AG04450 (cell line): ENCODE measurements around the gene GABBR2. TPM values are rescaled to one million over a fixed set of nuclear protein-coding genes. Genes with fewer than 3 reads are reported as not detected.

ENCODE experiments used
- CTCF ChIA-PET: fragments of 300-600, 350-600 bp; formaldehyde crosslinking; extraction: SDS; loops from one replicate; lab custom pipeline; 2022; ENCODE audit warnings: antibody characterized with exemption, inconsistent platforms; lab: Charles Lee
- POLR2A ChIA-PET: fragments of 350-600 bp; formaldehyde crosslinking; extraction: SDS; loops from one replicate; lab custom pipeline; 2021; ENCODE audit warnings: antibody characterized with exemption, inconsistent platforms; lab: Yijun Ruan, JAX
- DNase-seq: peaks from one replicate; pipeline ENCODE4 v3.0.0-alpha.2; 2011; ENCODE audit warnings: low read depth, low spot score
- H3K27ac ChIP-seq: one replicate; pipeline ENCODE4 v1.5.1; 2012; ENCODE audit warnings: low read depth, low read length, control low read depth
- H3K27me3 ChIP-seq: one replicate; pipeline ENCODE4 v1.6.0; 2012; ENCODE audit warnings: low read length; ENCODE audit not compliant: control insufficient read depth, insufficient read depth
- H3K4me3 ChIP-seq: 2 replicates; pipeline ENCODE4 v1.5.1; 2011; ENCODE audit warnings: mild to moderate bottlenecking, low read depth, low read length, control low read depth
- H3K9me3 ChIP-seq: 2 replicates; pipeline ENCODE4 v1.5.1; 2012; ENCODE audit warnings: low read length; ENCODE audit not compliant: control insufficient read depth, insufficient read depth
- CTCF ChIP-seq: IDR thresholded peaks from 2 replicates; pipeline ENCODE4 v1.5.1; 2011; ENCODE audit warnings: low read depth, low read length, control low read depth, inconsistent platforms
- polyA plus RNA-seq: library from polyadenylated mRNA; depleted of rRNA; stranded (reverse); fragments of >200 nt; gene quantifications from 2 replicates; pipeline ENCODE4 v1.2.3, GENCODE V29; 2011

Gene GABBR2
- polyA plus RNA-seq, 1 experiment = 2.4 TPM

- peak overlapping the region; percentile 56 for H3K4me3 ChIP-seq
Observed at GRCh38 chr9:98707166-98708102, 1.3 kb downstream of the GABBR2 start.

GRCh38 chr9:98706651-98707165 is 2.0 kb downstream of the GABBR2 start:
- POLR2A ChIA-PET = no interaction called here
- Histone ChIP-seq H3K9me3 (no peaks in the 10 kb centered on the region; the same call in 1 of the 2 replicates), H3K4me3 (peak overlapping the region; percentile 56), H3K27ac (no peak overlapping the region), H3K27me3 (peaks cover 48% of the 10 kb centered on the region)
- DNase-seq = no peak
- CTCF ChIA-PET = interaction anchor here (0.6 to 1.9 kb wide), 10 partner anchors 11 to 391 kb away, joined by 3 to 13 read pairs (median 4); no protein-coding TSS in a partner anchor
- TF ChIP-seq CTCF = no peak

More at GRCh38 chr9:98707166-98708102, 1.3 kb downstream of the GABBR2 start:
- no peak overlapping the region for H3K27ac ChIP-seq
- ChIA-PET CTCF (interaction anchor here (0.6 to 1.9 kb wide), 8 partner anchors 31 to 392 kb away, joined by 3 to 13 read pairs (median 6); no protein-coding TSS in a partner anchor), POLR2A (no interaction called here)
- DNase-seq = peak; percentile 46
- H3K9me3 ChIP-seq = no peaks in the 10 kb centered on the region; the same call in 1 of the 2 replicates
- peaks cover 50% of the 10 kb centered on the region for H3K27me3 ChIP-seq
- TF ChIP-seq CTCF = peak; percentile 79

GRCh38 chr9:98702835-98703380 is 5.8 kb downstream of the GABBR2 start:
- ChIA-PET CTCF (no interaction called here), POLR2A (no interaction called here)
- DNase-seq = no peak
- TF ChIP-seq CTCF = no peak
- Histone ChIP-seq H3K9me3 (no peaks in the 10 kb centered on the region; the same call in 1 of the 2 replicates), H3K4me3 (no peak overlapping the region), H3K27ac (no peak overlapping the region), H3K27me3 (peaks cover 37% of the 10 kb centered on the region)

- Histone ChIP-seq H3K27ac (no peak overlapping the region), H3K27me3 (peaks cover 34% of the 10 kb centered on the region), H3K4me3 (no peak overlapping the region), H3K9me3 (no peaks in the 10 kb centered on the region; the same call in 1 of the 2 replicates)
- POLR2A ChIA-PET = no interaction called here
- CTCF ChIA-PET = interaction anchor here (0.9 kb wide), 1 partner anchor 74 kb away, joined by 4 read pairs; no protein-coding TSS in a partner anchor
- TF ChIP-seq CTCF = no peak
- DNase-seq = no peak
Observed at GRCh38 chr9:98702340-98702739, 6.4 kb downstream of the GABBR2 start.
